Lung (tissue), 12 donors: ENCODE data around the gene TGM1. TPM values are rescaled to one million over a fixed set of nuclear protein-coding genes. Genes with fewer than 3 reads are reported as not detected.
A peak's percentile ranks its signal among the peaks of the same experiment; 100 is the strongest.

Experiments
- ATAC-seq: fragments of 200-7000 bp; cut with Tn5 transposase; one replicate; pipeline ENCODE4 v1.9.1; 2020; ENCODE audit warnings: moderate number of reproducible peaks; ENCODE audit not compliant: insufficient read depth, low FRiP score
- DNase-seq, 3 donors: peaks; one replicate each; pipeline ENCODE4 v3.0.0-alpha.2; 2013 to 2017
- H3K27ac ChIP-seq, 2 donors: one replicate each; pipeline ENCODE4 v1.5.1; 2013; ENCODE audit warnings: mild to moderate bottlenecking in 2 of 2, moderate library complexity in 2 of 2, control low read depth in 1 of 2, inconsistent platforms in 1 of 2, low read depth in 1 of 2, low read length in 1 of 2
- H3K27me3 ChIP-seq, 3 donors: one replicate each; pipeline ENCODE4 v1.5.1; 2013; ENCODE audit warnings: low read length in 2 of 3; ENCODE audit not compliant: control insufficient read depth in 3 of 3, insufficient read depth in 3 of 3
- H3K36me3 ChIP-seq, 4 donors: one replicate each; pipeline ENCODE4 v1.5.1; 2013; ENCODE audit warnings: low read length in 4 of 4, mild to moderate bottlenecking in 1 of 4, moderate library complexity in 1 of 4; ENCODE audit not compliant: control insufficient read depth in 4 of 4, insufficient read depth in 4 of 4
- H3K4me1 ChIP-seq, 5 donors: one replicate each; pipeline ENCODE4 v1.5.1; 2013; ENCODE audit warnings: low read length in 5 of 5, mild to moderate bottlenecking in 2 of 5, moderate library complexity in 1 of 5; ENCODE audit not compliant: control insufficient read depth in 5 of 5, insufficient read depth in 5 of 5
- H3K4me3 ChIP-seq: one replicate; pipeline ENCODE4 v1.5.1; 2013; ENCODE audit warnings: mild to moderate bottlenecking, control low read depth, moderate library complexity
- H3K9ac ChIP-seq, 2 donors: one replicate each; pipeline ENCODE4 v1.5.1; 2013; ENCODE audit warnings: low read length in 2 of 2, control low read depth in 1 of 2; ENCODE audit not compliant: insufficient read depth in 1 of 2
- H3K9me3 ChIP-seq, 4 donors: one replicate each; pipeline ENCODE4 v1.5.1; 2013; ENCODE audit warnings: low read length in 3 of 4, mild to moderate bottlenecking in 1 of 4, moderate library complexity in 1 of 4; ENCODE audit not compliant: control insufficient read depth in 4 of 4, insufficient read depth in 3 of 4
- WGBS, 2 donors: extraction: QIAGEN DNeasy Blood & Tissue Kit; methylation state at CpG; one replicate each; pipeline ENCODE4 v1.1.7; 2013; 5-methylcytosine and 5-hydroxymethylcytosine counted together
- polyA plus RNA-seq, 2 donors: library from polyadenylated mRNA; stranded (reverse); fragments of 200-250 nt; gene quantifications; one replicate each; pipeline ENCODE4 v1.2.1, GENCODE V29; 2013
- total RNA-seq, 2 donors: library from RNA; depleted of rRNA in 1 of 2; stranded (reverse); fragments of >200 nt in 1 of 2; gene quantifications; one replicate each; pipeline ENCODE4 v1.2.1, GENCODE V29; 2014 to 2021
- TF ChIP-seq, protein P1 (sequence below): IDR thresholded peaks from 2 replicates; pipeline ENCODE4 v1.5.1; 2012; ENCODE audit warnings: mild to moderate bottlenecking; ENCODE audit errors: control extremely low read depth, extremely low read depth
- donor health status: control.
- donor health status: control.
- donor health status: Bipolar disorder and iron deficiency.
- donor health status: healthy.
- donor health status: DM: yes; HTN: yes; CAD: no.

TGM1 gene
- total and polyA plus RNA-seq, 4 donors: 1.9 to 11.3 (median 9.3) TPM

DNA sequence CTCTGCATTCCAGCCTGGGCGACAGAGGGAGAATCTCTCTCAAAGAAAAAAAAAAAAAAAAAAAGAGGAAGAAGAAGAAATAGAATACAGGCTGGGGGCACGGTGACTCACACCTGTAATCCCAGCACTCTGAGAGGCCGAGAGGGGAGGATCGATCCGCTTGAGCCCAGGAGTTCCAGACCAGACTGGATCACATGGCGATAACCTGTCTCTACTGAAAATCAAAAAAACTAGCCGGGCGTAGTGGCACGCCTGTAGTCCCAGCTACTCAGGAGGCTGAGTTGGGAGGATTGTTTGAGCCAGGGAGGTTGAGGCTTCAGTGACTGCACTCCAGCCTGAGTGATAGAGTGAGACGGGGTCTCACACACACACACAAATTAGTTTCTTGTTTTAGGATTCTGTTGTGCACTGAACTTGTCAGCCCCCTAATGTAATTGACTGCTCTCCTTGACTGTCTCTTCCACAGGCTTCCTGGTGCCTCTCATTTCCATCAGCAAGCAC lies 19.6 kb downstream of the TGM1 start:
- DNase-seq: no peak
- H3K36me3 ChIP-seq: peaks cover 5 to 32% (median 20%) of the 10 kb centered on the region in 4 donors
- peak overlapping the region; percentile 92 to 96 for H3K27ac ChIP-seq
- no peak overlapping the region for H3K4me3 ChIP-seq
- no peaks in the 10 kb centered on the region for H3K9me3 ChIP-seq
- peak overlapping the region; percentile 50 to 65 for H3K9ac ChIP-seq
- 31 to 41% methylated on average over 10 of the region's 10 CpGs for WGBS, 2 donors
- no peaks in the 10 kb centered on the region for H3K27me3 ChIP-seq
- peaks cover 9 to 19% (median 11%) of the 10 kb centered on the region in 5 donors for H3K4me1 ChIP-seq
- TF ChIP-seq, protein P1, sequence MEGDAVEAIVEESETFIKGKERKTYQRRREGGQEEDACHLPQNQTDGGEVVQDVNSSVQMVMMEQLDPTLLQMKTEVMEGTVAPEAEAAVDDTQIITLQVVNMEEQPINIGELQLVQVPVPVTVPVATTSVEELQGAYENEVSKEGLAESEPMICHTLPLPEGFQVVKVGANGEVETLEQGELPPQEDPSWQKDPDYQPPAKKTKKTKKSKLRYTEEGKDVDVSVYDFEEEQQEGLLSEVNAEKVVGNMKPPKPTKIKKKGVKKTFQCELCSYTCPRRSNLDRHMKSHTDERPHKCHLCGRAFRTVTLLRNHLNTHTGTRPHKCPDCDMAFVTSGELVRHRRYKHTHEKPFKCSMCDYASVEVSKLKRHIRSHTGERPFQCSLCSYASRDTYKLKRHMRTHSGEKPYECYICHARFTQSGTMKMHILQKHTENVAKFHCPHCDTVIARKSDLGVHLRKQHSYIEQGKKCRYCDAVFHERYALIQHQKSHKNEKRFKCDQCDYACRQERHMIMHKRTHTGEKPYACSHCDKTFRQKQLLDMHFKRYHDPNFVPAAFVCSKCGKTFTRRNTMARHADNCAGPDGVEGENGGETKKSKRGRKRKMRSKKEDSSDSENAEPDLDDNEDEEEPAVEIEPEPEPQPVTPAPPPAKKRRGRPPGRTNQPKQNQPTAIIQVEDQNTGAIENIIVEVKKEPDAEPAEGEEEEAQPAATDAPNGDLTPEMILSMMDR: no peak
- ATAC-seq: no peak

DNA sequence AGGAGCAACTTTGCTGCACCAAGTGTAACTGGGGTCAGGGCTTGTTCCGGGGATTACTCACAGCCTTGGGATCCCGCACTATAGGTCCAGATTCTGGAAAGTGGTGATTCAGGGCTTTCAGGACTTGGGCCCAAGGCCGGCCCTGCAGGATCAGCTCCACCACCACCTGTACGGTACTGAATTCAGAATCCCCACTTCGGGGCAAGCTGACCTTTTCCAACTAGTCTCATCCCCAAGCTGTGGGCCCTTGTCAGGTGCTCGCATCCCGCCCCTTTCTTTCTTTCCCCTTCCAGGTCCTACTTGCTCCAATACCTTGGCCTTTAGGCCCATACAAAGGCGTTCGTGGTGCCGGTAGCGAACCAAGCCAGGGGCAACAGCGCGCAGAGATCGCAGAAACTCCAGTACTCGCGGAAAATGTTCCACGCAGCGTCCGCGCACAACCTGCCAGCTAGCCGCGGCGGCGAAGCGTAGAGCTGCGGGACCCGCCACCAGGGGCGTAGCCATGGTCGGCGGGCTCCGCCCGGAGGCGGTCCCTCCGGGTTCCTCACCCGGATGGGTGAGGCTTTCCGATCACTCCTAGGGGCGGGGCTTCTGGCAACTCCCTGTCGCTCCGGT lies 21.0 kb downstream of the TGM1 start:
- H3K4me3 ChIP-seq: peak overlapping the region; percentile 78
- H3K27me3 ChIP-seq: no peaks in the 10 kb centered on the region
- DNase-seq (peak; percentile 94 to 96 (median 95)), ATAC-seq (peak; percentile 93)
- H3K9ac ChIP-seq: peak overlapping the region; percentile 69 to 97
- no peaks in the 10 kb centered on the region for H3K9me3 ChIP-seq
- H3K27ac ChIP-seq: peak overlapping the region; percentile 92 to 96
- WGBS, 2 donors: 2 to 4% methylated on average over 39 of the region's 39 CpGs
- H3K4me1 ChIP-seq: peaks cover 9 to 19% (median 11%) of the 10 kb centered on the region in 5 donors
- TF ChIP-seq, protein P1: peak; percentile 29
- H3K36me3 ChIP-seq: peaks cover 5 to 41% (median 27%) of the 10 kb centered on the region in 4 donors

DNA sequence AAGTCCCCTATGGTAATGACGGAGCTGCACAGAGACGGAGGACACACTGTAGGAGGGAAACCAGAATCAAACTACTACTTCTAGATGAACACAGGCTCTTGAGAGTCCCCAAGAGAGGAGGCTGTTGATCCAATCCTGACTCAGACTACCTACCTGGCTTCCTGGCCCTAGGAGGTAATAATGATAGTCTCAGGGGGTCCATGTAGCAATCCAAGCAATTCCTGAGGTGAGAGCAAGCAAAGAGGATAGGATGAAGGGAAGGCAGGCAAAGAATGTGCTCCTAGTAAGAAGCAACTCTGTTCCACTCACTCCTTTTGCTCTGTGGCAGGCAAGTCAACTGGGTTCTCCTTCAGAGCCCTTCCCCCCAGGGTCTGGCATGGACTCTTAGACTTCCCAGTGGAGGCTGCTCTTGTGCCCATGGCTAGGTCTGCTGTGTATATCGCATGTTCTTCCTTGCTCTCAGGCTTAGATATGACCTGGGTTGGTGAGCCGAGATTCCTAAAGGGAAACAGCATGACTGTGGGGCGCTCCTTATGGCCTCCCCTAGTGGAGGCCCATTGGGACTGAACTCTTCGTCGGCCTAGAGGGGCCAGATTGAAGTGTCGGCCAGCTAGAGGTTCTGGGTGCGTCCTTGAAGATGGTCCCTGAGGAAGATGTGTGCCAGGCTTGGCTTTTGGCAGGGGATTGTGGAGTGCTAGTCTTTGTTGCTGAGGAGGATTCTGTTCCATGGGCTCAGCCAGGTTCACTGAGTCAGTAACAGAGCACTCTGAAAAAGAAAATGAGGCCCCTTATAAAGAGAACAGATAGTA lies 22.7 kb downstream of the TGM1 start:
- Histone ChIP-seq H3K4me1 (peaks cover 9 to 19% (median 11%) of the 10 kb centered on the region in 5 donors), H3K27me3 (no peaks in the 10 kb centered on the region), H3K4me3 (no peak overlapping the region), H3K9me3 (no peaks in the 10 kb centered on the region), H3K27ac (peak overlapping the region in 1 of 2 donors; percentile 5), H3K9ac (no peak overlapping the region), H3K36me3 (peaks cover 13 to 55% (median 39%) of the 10 kb centered on the region in 4 donors)
- WGBS, 2 donors: 94 to 96% methylated on average over 9 of the region's 9 CpGs
- no peak for ATAC-seq
- DNase-seq: no peak
- TF ChIP-seq, protein P1: no peak
